ENCODE measurements around the gene HAGHL.

DNA sequence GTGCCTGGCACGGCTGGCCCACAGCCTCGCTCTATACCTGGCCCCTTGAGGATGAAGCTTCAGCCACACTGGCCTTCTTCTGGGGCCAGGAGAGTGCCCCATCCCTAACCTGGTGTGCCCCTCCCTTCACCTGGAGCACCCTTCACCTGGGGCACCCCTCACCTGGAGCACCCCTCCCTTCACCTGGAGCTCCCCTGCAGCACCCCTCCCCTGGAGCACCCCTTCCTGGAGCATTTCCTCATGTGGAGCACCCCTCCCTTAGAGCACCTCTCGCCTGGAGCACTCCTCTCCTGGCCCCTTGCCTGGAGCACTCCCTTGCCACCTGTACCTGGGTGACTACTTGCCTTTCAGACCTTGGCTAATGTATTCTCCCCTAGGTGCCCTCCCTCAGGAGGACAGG, 18.9 kb upstream of the HAGHL start:
- TF ChIP-seq POLR2AphosphoS5 (IDR thresholded peaks at IDR 0.05; ENCODE audit: low read depth) (no peak), CTCF (conservative IDR thresholded peaks at IDR 0.05; ENCODE audit: low read depth in 2 of 2) (no peak)
